HCT116 (cell line): ENCODE measurements around the gene CRYGD. TPM values are rescaled to one million over a fixed set of nuclear protein-coding genes. Genes with fewer than 3 reads are reported as not detected.

Source experiments
- ATAC-seq: fragments of 200-7000 bp; cut with Tn5 transposase; 2 replicates; pipeline ENCODE4 v1.9.1; 2020; ENCODE audit warnings: mild to moderate bottlenecking, moderate library complexity
- BruUV-seq: library from RNA; stranded (reverse); fragments of 400-500 nt; replicated peaks from 2 replicates; lab custom pipeline; 2021; lab: Mats Ljungman, UMichigan
- CTCF ChIA-PET: fragments of 300-600 bp; sonication (Branson Sonifier 250); formaldehyde crosslinking; loops from one replicate; lab custom pipeline; 2021; ENCODE audit warnings: antibody characterized with exemption; lab: Charles Lee
- POLR2A ChIA-PET: fragments of 300-600, 350-600 bp; sonication (Branson Sonifier 250); formaldehyde crosslinking; loops from one replicate; lab custom pipeline; 2021; ENCODE audit warnings: antibody characterized with exemption; lab: Charles Lee
- RAD21 ChIA-PET, 2 experiments: fragments of 300-600 bp; sonication (Branson Sonifier 250); formaldehyde crosslinking; loops; one replicate each; lab custom pipeline; 2023; ENCODE audit warnings: low total read pairs in 2 of 2; ENCODE audit not compliant: uncharacterized antibody in 2 of 2, unreplicated experiment in 2 of 2, low non-redundant PET in 1 of 2; lab: Charles Lee
- DNase-seq: peaks from one replicate; pipeline ENCODE4 v3.0.0-alpha.2; 2010; ENCODE audit warnings: low read depth, low spot score
- H2AFZ ChIP-seq: fragments of 200-600 bp; shearing (Covaris generic), sonication (generic); 2 replicates; pipeline ENCODE4 v1.6.1; 2017; ENCODE audit warnings: low read depth, mixed run types, mixed read lengths, antibody characterized with exemption, low read length; ENCODE audit not compliant: poor library complexity, severe bottlenecking
- H3K27ac ChIP-seq: 2 replicates; pipeline ENCODE4 v1.5.1; 2012; ENCODE audit warnings: low read depth, low read length
- H3K27me3 ChIP-seq: fragments of 200-600 bp; sonication (generic); 2 replicates; pipeline ENCODE4 v1.6.1; 2016; ENCODE audit warnings: mixed run types, low read length, mixed read lengths; ENCODE audit not compliant: insufficient read depth
- H3K36me3 ChIP-seq, 2 experiments: fragments of 200-500 bp in 1 of 2; fragments of 200-600 bp in 1 of 2; sonication (Bioruptor generic) in 1 of 2; sonication (generic) in 1 of 2; 2 replicates each; pipeline versions ENCODE4 v1.5.1 to v1.6.1; 2014 to 2016; ENCODE audit warnings: low read length in 2 of 2, inconsistent platforms in 1 of 2, mixed read lengths in 1 of 2, mixed run types in 1 of 2; ENCODE audit not compliant: insufficient read depth in 2 of 2, control insufficient read depth in 1 of 2
- H3K4me1 ChIP-seq, 2 experiments: fragments of 200-600 bp in 1 of 2; sonication (generic) in 1 of 2; 2 replicates each; pipeline versions ENCODE4 v1.5.1 to v1.6.1; 2012 to 2017; ENCODE audit warnings: low read length in 2 of 2, inconsistent platforms in 1 of 2, mild to moderate bottlenecking in 1 of 2, mixed read lengths in 1 of 2, mixed run types in 1 of 2, moderate library complexity in 1 of 2; ENCODE audit not compliant: insufficient read depth in 2 of 2, control insufficient read depth in 1 of 2
- H3K4me2 ChIP-seq: fragments of 200-600 bp; sonication (generic); 2 replicates; pipeline ENCODE4 v1.6.1; 2017; ENCODE audit warnings: mixed run types, low read length, mixed read lengths
- H3K4me3 ChIP-seq, 2 experiments: fragments of 200-600 bp in 1 of 2; sonication (generic) in 1 of 2; replicated peaks in 1 of 2; 2 replicates each; pipeline ENCODE4 v1.5.1; 2011 to 2016; ENCODE audit warnings: low read length in 2 of 2, control low read depth in 1 of 2, low read depth in 1 of 2, mild to moderate bottlenecking in 1 of 2, mixed read lengths in 1 of 2, mixed run types in 1 of 2
- H3K79me2 ChIP-seq: fragments of 200-600 bp; sonication (generic); 2 replicates; pipeline ENCODE4 v1.6.1; 2017; ENCODE audit warnings: mild to moderate bottlenecking, mixed run types, low read length, moderate library complexity, mixed read lengths; ENCODE audit not compliant: insufficient read depth
- H3K9ac ChIP-seq: fragments of 200-600 bp; sonication (generic); 2 replicates; pipeline ENCODE4 v1.6.1; 2016; ENCODE audit warnings: low read length, mixed read lengths
- H3K9me2 ChIP-seq: fragments of 200-600 bp; sonication (generic), shearing (Covaris generic); 2 replicates; pipeline ENCODE4 v1.6.1; 2017; ENCODE audit warnings: mixed run types, mild to moderate bottlenecking, moderate library complexity; ENCODE audit not compliant: insufficient read depth
- H3K9me3 ChIP-seq, 2 experiments: fragments of 200-500 bp in 1 of 2; fragments of 200-600 bp in 1 of 2; sonication (Bioruptor generic) in 1 of 2; sonication (generic) in 1 of 2; 2 replicates each; pipeline ENCODE4 v1.6.1; 2014 to 2017; ENCODE audit warnings: low read length in 2 of 2, mixed read lengths in 2 of 2, inconsistent platforms in 1 of 2, low read depth in 1 of 2, mild to moderate bottlenecking in 1 of 2, mixed run types in 1 of 2, moderate library complexity in 1 of 2; ENCODE audit not compliant: control insufficient read depth in 1 of 2, insufficient read depth in 1 of 2
- H4K20me1 ChIP-seq: fragments of 200-600 bp; sonication (generic), shearing (Covaris generic); 2 replicates; pipeline ENCODE4 v1.6.1; 2017; ENCODE audit warnings: mixed run types, mild to moderate bottlenecking, moderate library complexity; ENCODE audit not compliant: insufficient read depth
- ATF3 ChIP-seq: IDR thresholded peaks from 2 replicates; pipeline ENCODE4 v1.6.1; 2012
- CEBPB ChIP-seq: IDR thresholded peaks from 2 replicates; pipeline ENCODE4 v1.6.1; 2012; ENCODE audit warnings: low read depth
- EGR1 ChIP-seq: IDR thresholded peaks from 2 replicates; pipeline ENCODE4 v1.6.1; 2012; ENCODE audit warnings: low read depth
- ELF1 ChIP-seq: IDR thresholded peaks from 2 replicates; pipeline ENCODE4 v1.6.1; 2012; ENCODE audit warnings: low read depth, borderline replicate concordance
- EZH2 ChIP-seq: fragments of 200-600 bp; sonication (generic); IDR thresholded peaks from 2 replicates; pipeline ENCODE4 v1.6.1; 2017; ENCODE audit warnings: antibody characterized with exemption, mixed run types
- EZH2phosphoT487 ChIP-seq: fragments of 200-600 bp; IDR thresholded peaks from 2 replicates; pipeline ENCODE4 v1.6.1; 2018; ENCODE audit warnings: antibody characterized with exemption, borderline replicate concordance
- FOSL1 ChIP-seq: IDR thresholded peaks from 2 replicates; pipeline ENCODE4 v1.6.1; 2012; ENCODE audit warnings: low read depth
- JUND ChIP-seq: IDR thresholded peaks from 2 replicates; pipeline ENCODE4 v1.6.1; 2012
- POLR2A ChIP-seq: IDR thresholded peaks from 2 replicates; pipeline ENCODE4 v1.7.0; 2011; ENCODE audit warnings: borderline replicate concordance; ENCODE audit not compliant: insufficient read depth, insufficient read length; ENCODE audit errors: extremely low read depth
- SIN3A ChIP-seq: IDR thresholded peaks from 2 replicates; pipeline ENCODE4 v1.6.1; 2012; ENCODE audit warnings: low read depth
- SRF ChIP-seq: IDR thresholded peaks from 2 replicates; pipeline ENCODE4 v1.6.1; 2012; ENCODE audit warnings: low read depth
- TCF7L2 ChIP-seq: IDR thresholded peaks from 2 replicates; pipeline ENCODE4 v1.7.0; 2011; ENCODE audit warnings: borderline replicate concordance, inconsistent platforms; ENCODE audit not compliant: insufficient read depth, insufficient read length; ENCODE audit errors: extremely low read depth
- ZBTB33 ChIP-seq: IDR thresholded peaks from 2 replicates; pipeline ENCODE4 v1.6.1; 2011; ENCODE audit warnings: mild to moderate bottlenecking, low read length, moderate library complexity; ENCODE audit not compliant: insufficient replicate concordance; ENCODE audit errors: extremely low read depth
- intact Hi-C: fragments of 100-400 bp; cut with micrococcal nuclease; formaldehyde crosslinking; loops from 2 replicates; pipeline ENCODE4 v1.10.0; 2022
- total RNA-seq: library from RNA; stranded (reverse); gene quantifications from one replicate; pipeline ENCODE4 v1.2.1, GENCODE V29; 2021; ENCODE audit not compliant: unreplicated experiment

CRYGD gene
- total RNA-seq, 1 experiment from 2014 or later, result not detected

GRCh38 chr2:208086029-208086428 is 38.3 kb downstream of the CRYGD start:
- Histone ChIP-seq H3K4me3 (no peak overlapping the region), H2AFZ (no peak overlapping the region), H3K79me2 (no peaks in the 10 kb centered on the region), H3K4me1 (no peaks in the 10 kb centered on the region), H3K27me3 (no peaks in the 10 kb centered on the region), H4K20me1 (no peaks in the 10 kb centered on the region), H3K27ac (no peak overlapping the region), H3K4me2 (no peak overlapping the region), H3K36me3 (no peaks in the 10 kb centered on the region)
- ATAC-seq, result no peak
- CTCF ChIA-PET, result no interaction called here
- TF ChIP-seq JUND, result no peak
- TF ChIP-seq SRF, result no peak
- no peak for TF ChIP-seq FOSL1
- no peak for TF ChIP-seq TCF7L2
- no peak for TF ChIP-seq CEBPB
- no peak for TF ChIP-seq EZH2
- no peak for TF ChIP-seq ELF1
- no peak for TF ChIP-seq EZH2phosphoT487
- TF ChIP-seq SIN3A, result no peak
- TF ChIP-seq ZBTB33, result no peak
- TF ChIP-seq, all 23 proteins: peak for 0
- Histone ChIP-seq H3K9me2 (no peaks in the 10 kb centered on the region), H3K9me3 (no peaks in the 10 kb centered on the region), H3K9ac (no peak overlapping the region)
- intact Hi-C loops, result no loop called here
- DNase-seq, result no peak
- no TSS peak for BruUV-seq
- POLR2A ChIA-PET, result no interaction called here
- RAD21 ChIA-PET, result no interaction called here

- BruUV-seq, result no TSS peak
- RAD21 ChIA-PET, result no interaction called here
- Histone ChIP-seq H3K79me2 (no peaks in the 10 kb centered on the region), H3K9me2 (no peaks in the 10 kb centered on the region), H3K4me2 (no peak overlapping the region), H4K20me1 (no peaks in the 10 kb centered on the region), H3K4me3 (no peak overlapping the region), H3K27ac (no peak overlapping the region), H3K9ac (no peak overlapping the region), H3K9me3 (no peaks in the 10 kb centered on the region), H2AFZ (no peak overlapping the region), H3K4me1 (no peaks in the 10 kb centered on the region), H3K27me3 (no peaks in the 10 kb centered on the region), H3K36me3 (no peaks in the 10 kb centered on the region)
- ATAC-seq, result no peak
- POLR2A ChIA-PET, result no interaction called here
- CTCF ChIA-PET, result no interaction called here
- TF ChIP-seq EGR1 (no peak), FOSL1 (no peak), POLR2A (no peak), ZBTB33 (no peak), JUND (no peak), ATF3 (no peak)
- no peak for DNase-seq
- intact Hi-C loops, result no loop called here
Observed at GRCh38 chr2:208083807-208084206, 40.5 kb downstream of the CRYGD start.
